ENCODE measurements around the gene PC.
A peak's percentile ranks its signal among the peaks of the same experiment; 100 is the strongest.
"Not testable (repeated sequence)": the region's sequence is repeated elsewhere in the genome, so short reads cannot be mapped to it uniquely, and the experiment has no call there.

The PC gene

GRCh38 chr11:66961691-66962213 is 3.6 kb upstream of the PC start:
- H3K27ac ChIP-seq; DNase-seq (ENCODE audit: low read depth, low spot score): not testable (repeated sequence)

GRCh38 chr11:66958956-66959274 is 732 bp upstream of the PC start:
- H3K27ac ChIP-seq, result no peak overlapping the region
- no peak for DNase-seq (ENCODE audit: low read depth, low spot score)

- no peak overlapping the region for H3K27ac ChIP-seq
- DNase-seq (ENCODE audit: low read depth, low spot score), result no peak
Observed at GRCh38 chr11:66957971-66958231, 282 bp downstream of the PC start.

GRCh38 chr11:66956689-66957290 is 1.4 kb downstream of the PC start:
- peak overlapping the region; percentile 3 for H3K27ac ChIP-seq
- peak; percentile 39 for DNase-seq (ENCODE audit: low read depth, low spot score)

GRCh38 chr11:66953081-66953833 is 4.9 kb downstream of the PC start:
- no peak overlapping the region for H3K27ac ChIP-seq
- DNase-seq (ENCODE audit: low read depth, low spot score), result no peak

- DNase-seq (ENCODE audit: low read depth, low spot score), result no peak
- no peak overlapping the region for H3K27ac ChIP-seq
Observed at GRCh38 chr11:66951927-66952337, 6.3 kb downstream of the PC start.

GRCh38 chr11:66951135-66951534 is 7.0 kb downstream of the PC start:
- H3K27ac ChIP-seq, result no peak overlapping the region

GRCh38 chr11:66950112-66950535 is 8.1 kb downstream of the PC start:
- DNase-seq (ENCODE audit: low read depth, low spot score), result peak; percentile 62
- H3K27ac ChIP-seq, result peak overlapping the region; percentile 22

More at GRCh38 chr11:66951135-66951534, 7.0 kb downstream of the PC start:
- no peak for DNase-seq (ENCODE audit: low read depth, low spot score)

- no peak for DNase-seq (ENCODE audit: low read depth, low spot score)
- H3K27ac ChIP-seq, result no peak overlapping the region
Observed at GRCh38 chr11:66938582-66939135, 19.5 kb downstream of the PC start.

GRCh38 chr11:66937193-66937733 is 20.9 kb downstream of the PC start:
- H3K27ac ChIP-seq, result no peak overlapping the region
- DNase-seq (ENCODE audit: low read depth, low spot score), result no peak

- no peak for DNase-seq (ENCODE audit: low read depth, low spot score)
Observed at GRCh38 chr11:66936311-66936711, 21.9 kb downstream of the PC start.

GRCh38 chr11:66934950-66935779 is 23.0 kb downstream of the PC start:
- DNase-seq (ENCODE audit: low read depth, low spot score), result no peak

More at GRCh38 chr11:66936311-66936711, 21.9 kb downstream of the PC start:
- no peak overlapping the region for H3K27ac ChIP-seq

GRCh38 chr11:66933531-66933930 is 24.7 kb downstream of the PC start:
- DNase-seq (ENCODE audit: low read depth, low spot score), result no peak
- no peak overlapping the region for H3K27ac ChIP-seq

More at GRCh38 chr11:66934950-66935779, 23.0 kb downstream of the PC start:
- H3K27ac ChIP-seq, result no peak overlapping the region

GRCh38 chr11:66932543-66932942 is 25.6 kb downstream of the PC start:
- no peak for DNase-seq (ENCODE audit: low read depth, low spot score)
- no peak overlapping the region for H3K27ac ChIP-seq

- no peak for DNase-seq (ENCODE audit: low read depth, low spot score)
- H3K27ac ChIP-seq, result no peak overlapping the region
Observed at GRCh38 chr11:66929753-66930152, 28.4 kb downstream of the PC start.

GRCh38 chr11:66924272-66924671 is 33.9 kb downstream of the PC start:
- H3K27ac ChIP-seq, result no peak overlapping the region
- no peak for DNase-seq (ENCODE audit: low read depth, low spot score)

GRCh38 chr11:66922551-66922950 is 35.6 kb downstream of the PC start:
- no peak for DNase-seq (ENCODE audit: low read depth, low spot score)
- H3K27ac ChIP-seq, result no peak overlapping the region

- DNase-seq (ENCODE audit: low read depth, low spot score), result no peak
- no peak overlapping the region for H3K27ac ChIP-seq
Observed at GRCh38 chr11:66920978-66921784, 37.0 kb downstream of the PC start.

- DNase-seq (ENCODE audit: low read depth, low spot score), result no peak
- H3K27ac ChIP-seq, result no peak overlapping the region
Observed at GRCh38 chr11:66919923-66920322, 38.3 kb downstream of the PC start.

GRCh38 chr11:66918741-66919140 is 39.4 kb downstream of the PC start:
- H3K27ac ChIP-seq, result no peak overlapping the region
- DNase-seq (ENCODE audit: low read depth, low spot score), result no peak
